ENCODE measurements around the gene NDUFB7. TPM values are rescaled to one million over a fixed set of nuclear protein-coding genes. Genes with fewer than 3 reads are reported as not detected.

The NDUFB7 gene
- total RNA-seq, 1 donor from 2014 or later: 501 TPM

Small RNA genes within 50 kb of the gene (microRNA-seq; reads per million reads assigned to microRNA genes)
- gene MIR639: not detected

Other genes with a start within 250 kb of the NDUFB7 start
- 32.7 TPM for gene ADGRE5, start 190.6 kb downstream of the NDUFB7 start, total RNA-seq
- gene DDX39A, start 152.7 kb downstream of the NDUFB7 start, total RNA-seq: 33.4 TPM
- 129 TPM for gene PKN1, start 138.8 kb downstream of the NDUFB7 start, total RNA-seq
- not detected for gene PTGER1, start 96.7 kb downstream of the NDUFB7 start, total RNA-seq
- 45.5 TPM for gene GIPC1, start 75.9 kb downstream of the NDUFB7 start, total RNA-seq
- 48.7 TPM for gene DNAJB1, start 53.7 kb downstream of the NDUFB7 start, total RNA-seq
- gene TECR, start 42.5 kb downstream of the NDUFB7 start, total RNA-seq: 69.3 TPM
- gene CLEC17A, start 11.0 kb upstream of the NDUFB7 start, total RNA-seq: not detected
- gene ADGRE3, start 102.8 kb upstream of the NDUFB7 start, total RNA-seq: not detected
- 6.5 TPM for gene ZNF333, start 118.0 kb upstream of the NDUFB7 start, total RNA-seq
- 0.63 TPM for gene ADGRE2, start 206.5 kb upstream of the NDUFB7 start, total RNA-seq

Data from left ventricle myocardium inferior (tissue), 1 donor.